K562 (cell line): Measurements from ENCODE around the gene C10orf90. TPM values are rescaled to one million over a fixed set of nuclear protein-coding genes. Genes with fewer than 3 reads are reported as not detected.

ENCODE experiments used
- ATAC-seq: fragments of 200-7000 bp; cut with Tn5 transposase; 3 replicates; pipeline ENCODE4 v1.9.1; 2020; ENCODE audit warnings: moderate library complexity
- BruUV-seq: library from RNA; stranded (reverse); fragments of 400-500 nt; replicated peaks from 2 replicates; lab custom pipeline; 2021; lab: Mats Ljungman, UMichigan
- CTCF ChIA-PET: fragments of 300-600 bp; formaldehyde crosslinking; extraction: SDS; loops from one replicate; lab custom pipeline; 2021; ENCODE audit warnings: low intra/inter-chr PET ratio; lab: Yijun Ruan, JAX
- POLR2A ChIA-PET: fragments of 300-600, 350-650 bp; sonication (Branson Sonifier 250); formaldehyde crosslinking; extraction: SDS; loops from one replicate; lab custom pipeline; 2021; ENCODE audit warnings: antibody characterized with exemption, inconsistent platforms; lab: Yijun Ruan, JAX
- DNase-seq, 4 experiments: peaks; one replicate each; pipeline versions ENCODE4 v3.0.0 to v3.0.0-alpha.2; 2011 to 2018; ENCODE audit warnings: low spot score in 3 of 4, mixed read lengths in 3 of 4; ENCODE audit errors: extremely low read depth in 1 of 4
- FAIRE-seq: peaks from 2 replicates; lab custom pipeline; 2011; peaks lifted over from hg19 to GRCh38; lab: Jason Lieb, UNC
- H2AFZ ChIP-seq: 2 replicates; pipeline ENCODE4 v1.6.0; 2011; ENCODE audit warnings: low read depth, low read length, control low read depth, inconsistent platforms
- H3K27ac ChIP-seq: fragments of 200-600 bp; 3 replicates; pipeline ENCODE4 v1.8.0; 2011; ENCODE audit warnings: low read depth, mild to moderate bottlenecking, control low read depth, inconsistent platforms, low read length, moderate library complexity, mixed read lengths; ENCODE audit errors: extremely low read depth
- H3K27me3 ChIP-seq, 2 experiments: fragments of 300-600 bp in 1 of 2; 2 replicates in 1 of 2; 3 replicates in 1 of 2; pipeline versions ENCODE4 v1.6.0 to v1.8.0; 2011; ENCODE audit warnings: inconsistent platforms in 2 of 2, low read length in 2 of 2, mild to moderate bottlenecking in 1 of 2, mixed read lengths in 1 of 2, moderate library complexity in 1 of 2; ENCODE audit not compliant: control insufficient read depth in 2 of 2, insufficient read depth in 2 of 2
- H3K36me3 ChIP-seq: fragments of 300-600 bp; 3 replicates; pipeline ENCODE4 v1.8.0; 2011; ENCODE audit warnings: mild to moderate bottlenecking, low read length, inconsistent platforms; ENCODE audit not compliant: control insufficient read depth, insufficient read depth
- H3K4me1 ChIP-seq, 2 experiments: fragments of 200-600 bp in 1 of 2; replicated peaks in 1 of 2; 2 replicates in 1 of 2; 3 replicates in 1 of 2; pipeline versions ENCODE4 v1.5.1 to v1.8.0; 2011; ENCODE audit warnings: inconsistent platforms in 2 of 2, low read length in 2 of 2, mild to moderate bottlenecking in 1 of 2, mixed read lengths in 1 of 2, moderate library complexity in 1 of 2; ENCODE audit not compliant: control insufficient read depth in 2 of 2, insufficient read depth in 2 of 2
- H3K4me2 ChIP-seq: 2 replicates; pipeline ENCODE4 v1.6.1; 2011; ENCODE audit warnings: low read length, control low read depth, inconsistent platforms, mixed read lengths; ENCODE audit not compliant: insufficient read depth
- H3K4me3 ChIP-seq: fragments of 200-600 bp; sonication (generic), shearing (Covaris generic); 2 replicates; pipeline ENCODE4 v1.5.1; 2016; ENCODE audit warnings: control low read depth, inconsistent platforms
- H3K79me2 ChIP-seq: fragments of 200-600 bp; 3 replicates; pipeline ENCODE4 v1.8.0; 2011; ENCODE audit warnings: low read length, inconsistent platforms; ENCODE audit not compliant: control insufficient read depth, insufficient read depth
- H3K9ac ChIP-seq, 2 experiments: 2 replicates each; pipeline versions ENCODE4 v1.6.0 to v1.6.1; 2011; ENCODE audit warnings: low read depth in 2 of 2, low read length in 2 of 2, control low read depth in 1 of 2, inconsistent platforms in 1 of 2, mild to moderate bottlenecking in 1 of 2, mixed read lengths in 1 of 2; ENCODE audit not compliant: insufficient read depth in 1 of 2
- H3K9me1 ChIP-seq: one replicate; pipeline ENCODE4 v1.6.0; 2011; ENCODE audit warnings: inconsistent platforms, mild to moderate bottlenecking, low read length, moderate library complexity; ENCODE audit not compliant: control insufficient read depth, insufficient read depth
- H3K9me3 ChIP-seq: replicated peaks from 2 replicates; pipeline ENCODE4 v1.5.1; 2011; ENCODE audit warnings: low read depth, low read length, inconsistent platforms; ENCODE audit not compliant: control insufficient read depth, insufficient read depth
- H4K20me1 ChIP-seq: replicated peaks from 2 replicates; pipeline ENCODE4 v1.6.1; 2011; ENCODE audit warnings: low read length, inconsistent platforms, mixed read lengths; ENCODE audit not compliant: control insufficient read depth, insufficient read depth
- CUX1 ChIP-seq: fragments of 200-800 bp; sonication (Bioruptor generic); IDR thresholded peaks from 2 replicates; pipeline ENCODE4 v1.6.1; 2016; ENCODE audit warnings: missing genetic modification characterization, missing compliant biosample characterization
- JUNB ChIP-seq: fragments of 450-650 bp; formaldehyde crosslinking; conservative IDR thresholded peaks from 2 replicates; pipeline ENCODE4 v1.4.0; 2020; ENCODE audit warnings: mild to moderate bottlenecking
- MTF1 ChIP-seq: fragments of 250-450 bp; sonication (Bioruptor Pico); IDR thresholded peaks from 2 replicates; pipeline ENCODE4 v1.9.0; 2021; ENCODE audit warnings: moderate library complexity, mild to moderate bottlenecking, inconsistent platforms, borderline replicate concordance
- RBM25 ChIP-seq: fragments of 200-400 bp; formaldehyde crosslinking; IDR thresholded peaks from 2 replicates; pipeline ENCODE4 v1.6.1; 2018; ENCODE audit warnings: low read length, low read depth, moderate library complexity; ENCODE audit not compliant: severe bottlenecking
- TBL1XR1 ChIP-seq, 2 experiments: IDR thresholded peaks; 2 replicates each; pipeline ENCODE4 v1.6.1; 2012; ENCODE audit warnings: improper control_type of control experiment in 2 of 2, low read length in 2 of 2, mild to moderate bottlenecking in 1 of 2
- TCF7L2 ChIP-seq: fragments of 150-350 bp; IDR thresholded peaks from 2 replicates; pipeline ENCODE4 v1.6.1; 2016; ENCODE audit warnings: low read depth, mild to moderate bottlenecking, low read length, moderate library complexity
- TFAM ChIP-seq: fragments of 250-450 bp; sonication (Bioruptor Pico); conservative IDR thresholded peaks from 2 replicates; pipeline ENCODE4 v1.5.0; 2021; ENCODE audit warnings: mild to moderate bottlenecking, moderate library complexity
- ZBTB17 ChIP-seq: fragments of 450-650 bp; formaldehyde crosslinking; IDR thresholded peaks from 2 replicates; pipeline ENCODE4 v1.4.0; 2020; ENCODE audit warnings: mild to moderate bottlenecking
- ZKSCAN1 ChIP-seq: fragments of 150-350 bp; IDR thresholded peaks from 2 replicates; pipeline ENCODE4 v1.6.1; 2016; ENCODE audit warnings: low read depth, low read length
- ZNF324 ChIP-seq: fragments of 250-450 bp; sonication (Bioruptor Pico); IDR thresholded peaks from 2 replicates; pipeline ENCODE4 v1.4.0; 2020; ENCODE audit warnings: mild to moderate bottlenecking
- ZNF431 ChIP-seq: sonication (generic); formaldehyde crosslinking; IDR thresholded peaks from 2 replicates; pipeline ENCODE4 v1.8.0; 2022; ENCODE audit warnings: mild to moderate bottlenecking, missing genetic modification reagents
- ZSCAN29 ChIP-seq: fragments of 450-650 bp; IDR thresholded peaks from 2 replicates; pipeline ENCODE4 v1.6.1; 2017
- WGBS: fragments of 100-300 bp; shearing (Covaris generic); methylation state at CpG from one replicate; pipeline ENCODE4 v1.1.6; 2016; ENCODE audit warnings: low coverage, mixed read lengths; ENCODE audit not compliant: insufficient coverage; ENCODE audit errors: missing lambda C conversion rate; 5-methylcytosine and 5-hydroxymethylcytosine counted together
- in situ Hi-C: fragments of 300-500 bp; cut with MboI; formaldehyde crosslinking; loops from 4 replicates; pipeline ENCODE4 v1.15.0; 2018; ENCODE audit warnings: inconsistent platforms, mixed read lengths
- intact Hi-C: fragments of 100-400 bp; cut with micrococcal nuclease; formaldehyde crosslinking; loops from 2 replicates; pipeline ENCODE4 v1.14.2; 2022
- polyA plus RNA-seq, 8 experiments: library from polyadenylated mRNA; depleted of rRNA in 4 of 8; stranded (reverse) in 5 of 8; unstranded in 3 of 8; fragments of >200 nt; fragmentation: Nextera tagmentation in 2 of 8; fragmentation: Illumina TruSeq in 1 of 8; extraction: Ambion mirVana in 2 of 8; extraction: Trizol in 1 of 8; gene quantifications; 2 replicates each; pipeline versions ENCODE4 v1.2.1 to v1.2.3, GENCODE V29; 2011 to 2014; ENCODE audit warnings: inconsistent platforms in 1 of 8, missing spikeins in 1 of 8
- total RNA-seq, 7 experiments: library from RNA; depleted of rRNA in 6 of 7; stranded (reverse); fragments of >200 nt in 6 of 7; fragmentation: Illumina TruSeq in 2 of 7; extraction: Trizol in 2 of 7; gene quantifications; 2 replicates each; pipeline versions ENCODE4 v1.2.1 to v1.2.3, GENCODE V29; 2011 to 2021; ENCODE audit warnings: low replicate concordance in 1 of 7

C10orf90 gene
- total and polyA plus RNA-seq, 9 of the 15 experiments (the other 6 are each of a cell fraction or from before 2014, with no cell fraction given): not detected

- TF ChIP-seq TBL1XR1 (IDR thresholded peaks at IDR 0.05; ENCODE audit: low read length in 2 of 2) (no peak), TFAM (CRISPR knock-in tag) (no peak), TCF7L2 (no peak), MTF1 (CRISPR knock-in tag) (no peak), ZKSCAN1 (no peak)
- no peaks in the 10 kb centered on the region for H3K9me1 ChIP-seq
- ATAC-seq (no peak), FAIRE-seq (no peak), DNase-seq (no peak)
- no peaks in the 10 kb centered on the region for H3K79me2 ChIP-seq
- H4K20me1 ChIP-seq: no peaks in the 10 kb centered on the region
- 0% methylated on average over 1 of the region's 1 CpG for WGBS
- no peak overlapping the region for H3K4me3 ChIP-seq
- in situ Hi-C loops (no loop called here), intact Hi-C loops (no loop called here)
- H3K9me3 ChIP-seq: no peaks in the 10 kb centered on the region
- H3K36me3 ChIP-seq: no peaks in the 10 kb centered on the region
- ChIA-PET CTCF (no interaction called here), POLR2A (interaction anchor here (1.2 kb wide), 1 partner anchor 30 kb away, joined by 3 read pairs; no protein-coding TSS in a partner anchor)
- no peak overlapping the region for H3K27ac ChIP-seq
- H3K9ac ChIP-seq: no peak overlapping the region
- no peak overlapping the region for H2AFZ ChIP-seq
- no TSS peak for BruUV-seq
- no peaks in the 10 kb centered on the region for H3K4me1 ChIP-seq
- H3K4me2 ChIP-seq: no peak overlapping the region
- H3K27me3 ChIP-seq: no peaks in the 10 kb centered on the region
These were observed 212.0 kb downstream of the C10orf90 start for GRCh38 chr10:126458466-126458865.

GRCh38 chr10:126456632-126457031 is 213.9 kb downstream of the C10orf90 start:
- no peak for FAIRE-seq
- TF ChIP-seq ZNF431 (CRISPR knock-in tag) (no peak), ZBTB17 (CRISPR knock-in tag) (no peak), CUX1 (no peak), ZSCAN29 (no peak), ZNF324 (CRISPR knock-in tag) (no peak), RBM25 (no peak), JUNB (no peak)

More at GRCh38 chr10:126456632-126457031, 213.9 kb downstream of the C10orf90 start:
- Histone ChIP-seq H3K9me1 (no peaks in the 10 kb centered on the region), H3K36me3 (no peaks in the 10 kb centered on the region), H3K9me3 (no peaks in the 10 kb centered on the region), H3K4me3 (no peak overlapping the region), H3K9ac (no peak overlapping the region), H3K27ac (no peak overlapping the region), H4K20me1 (no peaks in the 10 kb centered on the region), H3K4me1 (no peaks in the 10 kb centered on the region), H3K4me2 (no peak overlapping the region), H3K27me3 (no peaks in the 10 kb centered on the region), H3K79me2 (no peaks in the 10 kb centered on the region), H2AFZ (no peak overlapping the region)
- ATAC-seq (no peak), DNase-seq (no peak)
- ChIA-PET POLR2A (no interaction called here), CTCF (no interaction called here)
- BruUV-seq: no TSS peak
- intact Hi-C loops (no loop called here), in situ Hi-C loops (no loop called here)
- WGBS: 7% methylated on average over 3 of the region's 5 CpGs
